ENCODE data around the gene PELI2.

The PELI2 gene

DNA sequence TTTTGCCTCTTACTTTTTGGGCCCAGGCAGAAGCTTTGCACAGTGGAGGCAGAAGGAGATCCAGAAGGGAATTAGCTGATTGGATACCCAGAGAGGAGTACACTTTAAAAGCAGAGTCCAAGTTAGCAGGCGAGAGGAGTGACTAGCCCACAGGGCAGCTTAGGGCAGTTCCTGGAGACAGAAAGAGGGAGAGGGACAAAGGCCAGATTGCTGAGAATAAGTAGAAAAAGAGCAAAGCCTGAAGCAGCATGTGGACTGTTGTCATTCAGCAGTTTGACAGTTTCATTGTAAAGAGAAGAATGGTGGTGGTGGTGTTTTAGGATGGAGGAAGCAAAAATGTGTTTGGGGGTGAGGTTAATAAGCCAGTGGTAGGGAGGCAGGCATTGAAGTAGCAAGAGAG lies 95.1 kb downstream of the PELI2 start:
- Histone ChIP-seq H3K27ac (no peak overlapping the region), H4K20me1 (ENCODE audit: insufficient read depth) (no peaks in the 10 kb centered on the region), H3K4me1 (ENCODE audit: low read depth, poor library complexity, severe bottlenecking) (peaks cover 83% of the 10 kb centered on the region), H3K9ac (no peak overlapping the region), H3K79me2 (ENCODE audit: insufficient read depth, low read depth) (no peaks in the 10 kb centered on the region), H2AFZ (ENCODE audit: low read depth) (no peak overlapping the region), H3K36me3 (ENCODE audit: insufficient read depth) (no peaks in the 10 kb centered on the region), H3K27me3 (ENCODE audit: insufficient read depth, low read depth) (no peaks in the 10 kb centered on the region), H3K4me3 (IDR thresholded peaks at IDR 0.05; ENCODE audit: insufficient read depth, low read depth, low read length) (no peak overlapping the region), H3K4me2 (no peak overlapping the region)
- TF ChIP-seq, protein P1, sequence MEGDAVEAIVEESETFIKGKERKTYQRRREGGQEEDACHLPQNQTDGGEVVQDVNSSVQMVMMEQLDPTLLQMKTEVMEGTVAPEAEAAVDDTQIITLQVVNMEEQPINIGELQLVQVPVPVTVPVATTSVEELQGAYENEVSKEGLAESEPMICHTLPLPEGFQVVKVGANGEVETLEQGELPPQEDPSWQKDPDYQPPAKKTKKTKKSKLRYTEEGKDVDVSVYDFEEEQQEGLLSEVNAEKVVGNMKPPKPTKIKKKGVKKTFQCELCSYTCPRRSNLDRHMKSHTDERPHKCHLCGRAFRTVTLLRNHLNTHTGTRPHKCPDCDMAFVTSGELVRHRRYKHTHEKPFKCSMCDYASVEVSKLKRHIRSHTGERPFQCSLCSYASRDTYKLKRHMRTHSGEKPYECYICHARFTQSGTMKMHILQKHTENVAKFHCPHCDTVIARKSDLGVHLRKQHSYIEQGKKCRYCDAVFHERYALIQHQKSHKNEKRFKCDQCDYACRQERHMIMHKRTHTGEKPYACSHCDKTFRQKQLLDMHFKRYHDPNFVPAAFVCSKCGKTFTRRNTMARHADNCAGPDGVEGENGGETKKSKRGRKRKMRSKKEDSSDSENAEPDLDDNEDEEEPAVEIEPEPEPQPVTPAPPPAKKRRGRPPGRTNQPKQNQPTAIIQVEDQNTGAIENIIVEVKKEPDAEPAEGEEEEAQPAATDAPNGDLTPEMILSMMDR (conservative IDR thresholded peaks at IDR 0.05; ENCODE audit: low read depth, low read length): no peak

- H3K4me3 ChIP-seq (IDR thresholded peaks at IDR 0.05; ENCODE audit: insufficient read depth, low read depth, low read length): no peak overlapping the region
- TF ChIP-seq, protein P1 (conservative IDR thresholded peaks at IDR 0.05; ENCODE audit: low read depth, low read length): no peak
- H2AFZ ChIP-seq (ENCODE audit: low read depth): no peak overlapping the region
- H3K27me3 ChIP-seq (ENCODE audit: insufficient read depth, low read depth): no peaks in the 10 kb centered on the region
- H4K20me1 ChIP-seq (ENCODE audit: insufficient read depth): no peaks in the 10 kb centered on the region
- H3K36me3 ChIP-seq (ENCODE audit: insufficient read depth): no peaks in the 10 kb centered on the region
- peaks cover 77% of the 10 kb centered on the region for H3K4me1 ChIP-seq (ENCODE audit: low read depth, poor library complexity, severe bottlenecking)
- H3K9ac ChIP-seq: no peak overlapping the region
- H3K4me2 ChIP-seq: peak overlapping the region; percentile 96
- H3K27ac ChIP-seq: peak overlapping the region; percentile 94; the same call in 1 of the 2 replicates
- no peaks in the 10 kb centered on the region for H3K79me2 ChIP-seq (ENCODE audit: insufficient read depth, low read depth)
Observed at GRCh38 chr14:56215180-56215579, 97.0 kb downstream of the PELI2 start.

- H3K27ac ChIP-seq: peak overlapping the region; percentile 94
- H3K36me3 ChIP-seq (ENCODE audit: insufficient read depth): no peaks in the 10 kb centered on the region
- peak overlapping the region; percentile 61; the same call in 1 of the 2 replicates for H3K9ac ChIP-seq
- H3K4me2 ChIP-seq: peak overlapping the region; percentile 96
- TF ChIP-seq, protein P1 (conservative IDR thresholded peaks at IDR 0.05; ENCODE audit: low read depth, low read length): no peak
- no peak overlapping the region for H3K4me3 ChIP-seq (IDR thresholded peaks at IDR 0.05; ENCODE audit: insufficient read depth, low read depth, low read length)
- peak overlapping the region; percentile 41; the same call in 1 of the 2 replicates for H2AFZ ChIP-seq (ENCODE audit: low read depth)
- no peaks in the 10 kb centered on the region for H3K27me3 ChIP-seq (ENCODE audit: insufficient read depth, low read depth)
- H3K4me1 ChIP-seq (ENCODE audit: low read depth, poor library complexity, severe bottlenecking): peaks cover 68% of the 10 kb centered on the region
- H3K79me2 ChIP-seq (ENCODE audit: insufficient read depth, low read depth): no peaks in the 10 kb centered on the region
- H4K20me1 ChIP-seq (ENCODE audit: insufficient read depth): no peaks in the 10 kb centered on the region
Observed at GRCh38 chr14:56216626-56217379, 98.6 kb downstream of the PELI2 start.

DNA sequence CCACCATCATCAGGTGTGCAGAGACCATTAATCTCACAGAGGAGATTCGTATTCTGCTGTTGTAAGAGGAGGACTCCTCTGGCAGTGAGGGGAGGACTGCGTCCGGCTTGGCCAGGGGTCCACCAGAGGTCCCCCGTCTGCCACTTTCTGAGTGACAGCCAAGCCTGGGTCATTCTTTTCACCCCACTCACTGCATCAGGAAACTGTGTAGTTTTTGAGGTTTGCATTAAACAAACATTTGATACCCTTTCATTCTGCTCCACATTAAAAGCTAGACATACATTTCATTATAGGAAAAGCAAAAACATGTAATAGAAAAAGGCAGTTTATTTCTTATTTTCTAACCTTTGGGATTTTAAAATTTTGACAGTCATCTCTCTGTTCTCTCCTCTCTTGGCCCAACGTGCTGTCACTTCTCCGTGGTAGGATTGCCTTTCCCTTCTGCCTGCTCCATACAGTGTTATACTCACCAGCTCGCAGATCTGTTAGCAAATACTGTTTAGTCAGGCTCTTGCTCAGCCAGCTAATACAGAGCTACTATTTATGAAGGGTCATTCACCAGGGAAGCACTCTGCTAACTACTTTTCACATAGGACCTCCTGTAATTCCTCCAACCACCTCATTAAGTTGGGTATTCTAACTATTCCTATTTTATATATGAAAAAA lies 99.3 kb downstream of the PELI2 start:
- Histone ChIP-seq H3K79me2 (ENCODE audit: insufficient read depth, low read depth) (no peaks in the 10 kb centered on the region), H3K9ac (peak overlapping the region; percentile 61; the same call in 1 of the 2 replicates), H2AFZ (ENCODE audit: low read depth) (peak overlapping the region; percentile 41; the same call in 1 of the 2 replicates), H3K4me3 (IDR thresholded peaks at IDR 0.05; ENCODE audit: insufficient read depth, low read depth, low read length) (no peak overlapping the region), H3K4me2 (peak overlapping the region; percentile 96), H4K20me1 (ENCODE audit: insufficient read depth) (no peaks in the 10 kb centered on the region), H3K27me3 (ENCODE audit: insufficient read depth, low read depth) (no peaks in the 10 kb centered on the region), H3K4me1 (ENCODE audit: low read depth, poor library complexity, severe bottlenecking) (peaks cover 66% of the 10 kb centered on the region), H3K27ac (peak overlapping the region; percentile 94), H3K36me3 (ENCODE audit: insufficient read depth) (no peaks in the 10 kb centered on the region)
- TF ChIP-seq, protein P1 (conservative IDR thresholded peaks at IDR 0.05; ENCODE audit: low read depth, low read length): no peak
